Superior temporal gyrus (tissue), 1 donor: Measurements from ENCODE around the gene NAPB.
"Not testable (repeated sequence)": the region's sequence is repeated elsewhere in the genome, so short reads cannot be mapped to it uniquely, and the experiment has no call there.

ENCODE experiments used
- DNase-seq: peaks from one replicate; pipeline ENCODE4 v3.0.0-alpha.2; 2016; ENCODE audit errors: extremely low spot score

NAPB gene

GRCh38 chr20:23367770-23368169 lies 53.5 kb downstream of the NAPB start:
- DNase-seq, result no peak

DNA sequence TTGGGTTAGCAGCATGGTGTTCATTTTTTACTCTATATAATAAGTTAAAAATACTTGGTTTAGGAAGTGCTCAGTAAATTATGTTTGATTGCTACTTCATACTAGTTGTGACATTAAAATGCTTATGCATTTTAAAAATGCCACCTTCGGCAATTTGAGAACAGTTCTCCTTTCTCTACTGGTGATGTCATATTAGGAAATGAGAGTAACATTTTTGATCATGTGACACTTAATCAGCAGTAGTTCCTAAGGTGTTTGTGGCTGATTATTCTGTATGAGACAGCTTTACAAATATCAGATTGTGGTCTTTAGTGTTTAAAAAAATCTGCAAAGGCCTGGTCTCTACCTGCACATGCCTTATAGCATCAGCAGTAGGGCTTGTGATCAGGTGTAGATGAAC lies 54.9 kb downstream of the NAPB start:
- DNase-seq, result no peak

GRCh38 chr20:23365390-23366165 lies 55.7 kb downstream of the NAPB start:
- no peak for DNase-seq

DNA sequence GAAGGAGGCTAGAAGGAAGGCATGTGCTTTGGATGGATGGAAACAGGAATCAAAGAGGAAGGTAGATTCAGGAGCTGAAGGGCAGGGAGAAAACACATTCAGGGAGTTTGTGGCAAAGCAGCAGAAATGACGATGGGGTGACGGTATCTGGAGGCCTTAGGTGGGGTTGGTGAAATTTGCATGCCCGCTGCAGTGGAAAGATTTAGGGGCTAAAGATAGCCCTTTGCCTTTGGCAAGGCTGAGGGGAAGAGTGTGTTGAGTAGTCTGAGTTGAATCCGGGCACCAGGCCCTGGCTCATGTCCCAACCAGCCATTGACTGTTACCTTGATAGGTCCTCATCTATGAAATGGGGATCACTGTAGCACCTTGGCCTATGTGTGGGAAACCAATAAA lies 58.0 kb downstream of the NAPB start:
- DNase-seq, result no peak

GRCh38 chr20:23362392-23363256 lies 58.7 kb downstream of the NAPB start:
- DNase-seq, result no peak

- peak; percentile 98 for DNase-seq
Observed at GRCh38 chr20:23361476-23362391, 59.6 kb downstream of the NAPB start, which contains the start of gene GZF1. Gene GZF1 (plus strand): TSS chr20:23362182. CDS start chr20:23364384, 2,202 bp downstream.

GRCh38 chr20:23361119-23361475 lies 60.2 kb downstream of the NAPB start:
- DNase-seq, result peak; percentile 60

GRCh38 chr20:23360531-23360930 lies 60.8 kb downstream of the NAPB start:
- DNase-seq, result no peak

DNA sequence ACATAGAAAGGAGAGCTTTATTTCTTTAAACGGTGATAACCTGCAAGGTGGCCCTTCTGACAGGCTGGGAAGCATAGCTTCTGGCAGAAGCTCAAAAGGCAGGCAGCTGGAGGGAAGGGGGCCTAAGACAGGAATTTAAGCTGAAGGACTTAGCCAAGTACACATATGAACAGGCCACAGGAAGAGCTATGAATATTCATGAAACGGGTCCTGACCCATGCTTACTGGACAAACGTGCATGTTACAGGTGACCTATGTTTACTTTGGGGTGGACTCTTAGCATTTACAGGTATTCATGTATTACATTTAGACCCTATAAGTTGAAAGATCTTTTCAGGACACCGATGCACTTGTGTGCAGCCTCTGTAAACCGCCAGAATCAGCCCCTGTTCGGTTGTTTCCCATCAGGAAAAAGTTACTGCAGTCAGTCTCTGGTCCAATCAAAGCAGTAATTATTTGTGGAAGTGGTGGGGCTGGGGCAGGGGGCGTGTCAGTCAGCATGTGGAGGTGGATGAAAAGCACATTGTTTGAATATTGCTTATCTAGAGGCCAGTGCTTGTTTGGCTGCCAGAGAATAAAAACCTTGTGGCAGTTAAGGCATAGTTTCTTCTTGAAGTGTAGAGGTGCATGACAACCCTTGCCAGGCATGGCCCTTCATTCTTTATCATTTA lies 62.2 kb downstream of the NAPB start:
- no peak for DNase-seq

DNA sequence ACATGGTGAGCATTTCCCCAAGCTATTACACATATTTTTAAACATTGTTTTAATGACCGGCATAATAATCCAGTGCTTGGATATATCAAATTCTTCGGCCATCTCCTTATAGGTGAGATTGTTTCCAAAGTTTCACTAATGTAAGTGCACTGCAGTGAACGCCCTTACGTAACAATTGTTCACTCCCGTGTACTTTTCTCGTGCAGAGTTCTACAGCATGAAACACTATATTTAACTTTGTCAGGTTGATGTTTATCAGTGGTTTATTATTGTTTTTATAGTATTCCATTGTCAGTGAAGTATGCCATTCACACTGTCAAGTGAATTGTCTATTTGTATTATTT lies 62.8 kb downstream of the NAPB start:
- no peak for DNase-seq

DNA sequence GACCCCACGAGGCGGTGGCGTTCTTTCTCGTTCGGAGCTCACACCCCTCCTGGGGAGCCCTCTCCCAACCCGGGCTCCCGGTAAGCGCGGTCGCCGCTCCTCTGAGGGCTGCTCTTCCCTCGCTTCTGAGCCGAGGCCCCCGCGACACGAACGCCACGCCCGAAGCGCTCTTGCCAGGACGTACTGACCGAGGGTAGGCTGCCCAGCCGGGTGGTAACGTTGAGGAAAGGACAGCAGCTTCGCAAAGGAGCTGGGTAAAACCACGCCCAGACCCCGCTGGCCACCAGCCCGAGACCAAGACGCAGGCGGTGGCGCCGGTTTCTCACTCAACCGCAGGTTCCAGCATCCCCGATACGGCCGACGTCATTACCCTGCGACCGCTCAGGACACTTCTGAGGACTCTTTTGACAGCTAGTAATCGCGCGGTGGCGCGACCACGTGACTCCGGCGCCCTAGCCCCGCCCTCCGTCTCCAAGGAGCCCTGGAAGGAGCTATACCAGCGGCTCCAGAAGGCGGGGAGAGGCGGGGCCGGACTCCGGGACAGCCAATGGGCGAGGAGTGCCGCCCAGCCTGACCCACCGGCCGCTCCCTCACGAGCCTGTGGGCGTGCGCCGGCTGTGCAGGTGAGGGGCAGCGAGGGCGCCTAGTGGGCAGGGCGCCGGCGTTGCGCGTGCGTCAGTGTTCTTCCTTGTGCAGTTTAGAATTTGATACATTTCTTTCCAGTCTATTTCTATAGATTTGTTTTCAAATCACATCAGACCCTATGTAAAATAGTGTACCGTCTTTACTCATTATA lies 63.3 kb downstream of the NAPB start:
- DNase-seq, result peak; percentile 98

DNA sequence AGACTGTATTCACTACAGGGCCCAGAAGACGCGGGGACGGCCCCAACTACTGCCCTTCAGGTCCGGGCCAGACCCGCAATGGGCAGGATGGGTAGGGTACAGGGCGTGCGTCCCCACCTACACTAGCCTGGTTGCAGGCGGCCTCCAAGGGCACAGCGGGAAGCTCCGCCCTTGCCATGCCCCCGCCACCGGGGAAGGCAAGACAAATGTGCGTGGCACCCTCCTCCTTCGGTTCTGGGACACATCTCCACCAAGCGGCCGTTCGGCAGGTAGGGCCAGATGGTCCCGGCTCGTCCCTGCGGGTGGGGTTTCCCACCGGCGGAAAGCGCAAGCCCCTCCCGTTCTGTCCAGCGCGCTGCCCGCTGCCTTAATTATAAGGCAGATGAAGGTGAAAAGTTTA lies 65.1 kb downstream of the NAPB start:
- DNase-seq, result no peak

GRCh38 chr20:23350904-23351838 lies 70.1 kb downstream of the NAPB start:
- DNase-seq, result no peak

GRCh38 chr20:23350196-23350903 lies 70.9 kb downstream of the NAPB start, which contains the start of gene NXT1:
Gene NXT1 (plus strand): TSS chr20:23350791. CDS start chr20:23354042, 3,251 bp downstream.
- DNase-seq, result peak; percentile 99

- no peak for DNase-seq
Observed at GRCh38 chr20:23349338-23350195, 71.7 kb downstream of the NAPB start.

DNA sequence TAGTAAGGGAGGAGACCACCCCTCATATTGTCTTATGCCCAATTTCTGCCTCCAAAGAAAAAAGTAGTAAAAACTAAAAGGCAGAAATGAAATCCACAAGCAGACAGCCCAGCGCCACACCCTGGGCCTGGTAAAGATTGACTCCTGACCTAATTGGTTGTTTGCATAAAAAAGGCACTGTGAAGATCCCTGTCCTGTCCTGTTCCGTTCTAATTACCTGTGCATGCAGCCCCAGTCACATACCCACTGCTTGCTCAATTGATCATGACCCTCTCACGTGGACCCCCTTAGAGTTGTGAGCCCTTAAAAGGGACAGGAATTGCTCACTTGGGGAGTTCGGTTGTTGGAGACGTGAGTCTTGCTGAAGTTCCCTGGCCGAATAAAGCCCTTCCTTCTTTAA lies 72.8 kb downstream of the NAPB start:
- not testable (repeated sequence) for DNase-seq

GRCh38 chr20:23347791-23348190 lies 73.5 kb downstream of the NAPB start:
- no peak for DNase-seq

DNA sequence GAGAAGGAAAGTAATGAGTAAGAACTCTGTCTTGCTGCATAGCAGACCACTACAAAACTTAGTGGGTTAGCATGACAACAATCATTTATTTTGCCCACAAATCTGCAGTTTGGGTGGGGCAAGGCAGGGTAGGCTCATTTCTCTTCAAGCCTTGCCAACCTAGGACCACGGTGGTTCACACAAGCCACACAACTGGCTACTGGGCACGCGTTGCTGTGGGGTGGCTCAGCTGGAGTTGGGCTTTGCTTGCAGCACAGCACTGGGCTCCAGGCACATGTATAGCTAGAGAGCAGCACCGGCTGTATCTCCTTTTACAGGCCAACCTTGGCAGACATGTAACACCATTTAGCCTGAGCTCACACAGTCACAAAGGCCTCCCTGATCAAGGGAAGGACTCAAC lies 75.3 kb downstream of the NAPB start:
- no peak for DNase-seq
